DND-41 (cell line): ENCODE measurements around the gene GALNT1.

Experiments
- EZH2 ChIP-seq: IDR thresholded peaks from 3 replicates; pipeline ENCODE4 v1.6.1; 2012; ENCODE audit warnings: borderline replicate concordance, low read depth, mild to moderate bottlenecking, moderate library complexity, low read length, inconsistent platforms; ENCODE audit not compliant: severe bottlenecking
- TF ChIP-seq, protein P1 (sequence below): IDR thresholded peaks from 2 replicates; pipeline ENCODE4 v1.5.1; 2012; ENCODE audit warnings: borderline replicate concordance, low read length, moderate library complexity, mild to moderate bottlenecking; ENCODE audit not compliant: poor library complexity, severe bottlenecking; ENCODE audit errors: extremely low read depth

DNA sequence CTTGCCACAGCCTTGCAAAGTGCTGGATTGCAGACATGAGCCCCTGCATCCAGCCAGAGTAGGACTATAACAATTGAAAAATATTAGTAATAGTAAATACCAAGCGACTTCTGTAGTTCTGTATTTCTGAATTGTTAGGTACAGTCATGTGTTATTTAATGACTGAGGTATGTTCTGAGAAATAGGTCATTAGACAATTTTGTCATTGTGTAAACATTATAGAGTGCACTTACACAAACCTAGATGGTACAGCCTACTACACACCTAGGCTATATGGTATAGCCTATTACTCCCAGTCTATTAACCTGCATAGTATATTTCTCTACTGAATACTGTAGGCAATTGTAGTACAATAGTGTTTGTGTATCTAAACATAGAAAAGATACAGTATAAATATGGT lies 92.1 kb downstream of the GALNT1 start:
- TF ChIP-seq, protein P1, sequence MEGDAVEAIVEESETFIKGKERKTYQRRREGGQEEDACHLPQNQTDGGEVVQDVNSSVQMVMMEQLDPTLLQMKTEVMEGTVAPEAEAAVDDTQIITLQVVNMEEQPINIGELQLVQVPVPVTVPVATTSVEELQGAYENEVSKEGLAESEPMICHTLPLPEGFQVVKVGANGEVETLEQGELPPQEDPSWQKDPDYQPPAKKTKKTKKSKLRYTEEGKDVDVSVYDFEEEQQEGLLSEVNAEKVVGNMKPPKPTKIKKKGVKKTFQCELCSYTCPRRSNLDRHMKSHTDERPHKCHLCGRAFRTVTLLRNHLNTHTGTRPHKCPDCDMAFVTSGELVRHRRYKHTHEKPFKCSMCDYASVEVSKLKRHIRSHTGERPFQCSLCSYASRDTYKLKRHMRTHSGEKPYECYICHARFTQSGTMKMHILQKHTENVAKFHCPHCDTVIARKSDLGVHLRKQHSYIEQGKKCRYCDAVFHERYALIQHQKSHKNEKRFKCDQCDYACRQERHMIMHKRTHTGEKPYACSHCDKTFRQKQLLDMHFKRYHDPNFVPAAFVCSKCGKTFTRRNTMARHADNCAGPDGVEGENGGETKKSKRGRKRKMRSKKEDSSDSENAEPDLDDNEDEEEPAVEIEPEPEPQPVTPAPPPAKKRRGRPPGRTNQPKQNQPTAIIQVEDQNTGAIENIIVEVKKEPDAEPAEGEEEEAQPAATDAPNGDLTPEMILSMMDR, result no peak
- TF ChIP-seq EZH2, result no peak
